ENCODE results near the gene AKR1D1. TPM values are rescaled to one million over a fixed set of nuclear protein-coding genes. Genes with fewer than 3 reads are reported as not detected.
A peak's percentile ranks its signal among the peaks of the same experiment; 100 is the strongest.

The AKR1D1 gene
- total and polyA plus RNA-seq, 2 of the 13 experiments (the other 11 are each of a cell fraction or from before 2014, with no cell fraction given) = 6.9 to 37.0 TPM

DNA sequence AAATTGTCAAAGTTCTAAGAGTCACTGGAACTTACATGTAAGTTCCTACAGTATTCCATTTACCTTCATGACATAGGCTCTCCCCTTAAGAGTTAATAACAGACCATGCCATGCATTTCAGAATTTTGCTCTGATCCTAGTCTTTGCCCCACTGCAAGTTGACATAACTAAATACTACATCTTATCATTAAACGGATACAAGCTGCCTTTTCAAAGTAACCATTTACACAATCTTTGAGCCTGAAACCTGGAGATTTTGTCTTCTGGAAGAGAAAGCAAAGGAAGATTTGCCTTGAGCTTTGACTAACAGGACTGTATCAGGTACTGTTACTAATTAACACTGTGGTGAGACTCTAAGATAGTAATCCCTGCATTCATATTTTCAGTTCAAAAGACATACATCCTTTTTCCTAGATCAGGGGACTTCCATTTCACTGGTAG lies 9.3 kb upstream of the AKR1D1 start (continued):
- TF ChIP-seq, protein P1, sequence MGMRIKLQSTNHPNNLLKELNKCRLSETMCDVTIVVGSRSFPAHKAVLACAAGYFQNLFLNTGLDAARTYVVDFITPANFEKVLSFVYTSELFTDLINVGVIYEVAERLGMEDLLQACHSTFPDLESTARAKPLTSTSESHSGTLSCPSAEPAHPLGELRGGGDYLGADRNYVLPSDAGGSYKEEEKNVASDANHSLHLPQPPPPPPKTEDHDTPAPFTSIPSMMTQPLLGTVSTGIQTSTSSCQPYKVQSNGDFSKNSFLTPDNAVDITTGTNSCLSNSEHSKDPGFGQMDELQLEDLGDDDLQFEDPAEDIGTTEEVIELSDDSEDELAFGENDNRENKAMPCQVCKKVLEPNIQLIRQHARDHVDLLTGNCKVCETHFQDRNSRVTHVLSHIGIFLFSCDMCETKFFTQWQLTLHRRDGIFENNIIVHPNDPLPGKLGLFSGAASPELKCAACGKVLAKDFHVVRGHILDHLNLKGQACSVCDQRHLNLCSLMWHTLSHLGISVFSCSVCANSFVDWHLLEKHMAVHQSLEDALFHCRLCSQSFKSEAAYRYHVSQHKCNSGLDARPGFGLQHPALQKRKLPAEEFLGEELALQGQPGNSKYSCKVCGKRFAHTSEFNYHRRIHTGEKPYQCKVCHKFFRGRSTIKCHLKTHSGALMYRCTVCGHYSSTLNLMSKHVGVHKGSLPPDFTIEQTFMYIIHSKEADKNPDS (CRISPR knock-in tag; IDR thresholded peaks at IDR 0.05) = peak; percentile 98
- TF ChIP-seq ZSCAN9 (CRISPR knock-in tag; IDR thresholded peaks at IDR 0.05; ENCODE audit: borderline replicate concordance) (peak; percentile 46; the same call in 1 of the 2 replicates), HMG20B (CRISPR knock-in tag; conservative IDR thresholded peaks at IDR 0.05) (0 out of 2 replicates have a peak, but pooled peaks have one; percentile 23), ZNF644 (CRISPR knock-in tag; IDR thresholded peaks at IDR 0.05; ENCODE audit: low read depth) (0 out of 2 replicates have a peak, but pooled peaks have one; percentile 21), ISL2 (CRISPR knock-in tag; IDR thresholded peaks at IDR 0.05) (peak; percentile 94), EED (CRISPR knock-in tag; IDR thresholded peaks at IDR 0.05) (no peak), PPARG (CRISPR knock-in tag; conservative IDR thresholded peaks at IDR 0.05) (peak; percentile 90), SOX6 (IDR thresholded peaks at IDR 0.05) (no peak), SOX6 (CRISPR knock-in tag; IDR thresholded peaks at IDR 0.05) (peak; percentile 84), ZBTB33 (CRISPR knock-in tag; IDR thresholded peaks at IDR 0.05) (no peak), MED1 (CRISPR knock-in tag; IDR thresholded peaks at IDR 0.05) (peak; percentile 92), ZNF841 (CRISPR knock-in tag; IDR thresholded peaks at IDR 0.05; ENCODE audit: borderline replicate concordance) (no peak), POGK (CRISPR knock-in tag; conservative IDR thresholded peaks at IDR 0.05) (0 out of 2 replicates have a peak, but pooled peaks have one; percentile 29), ZBTB7B (CRISPR knock-in tag; IDR thresholded peaks at IDR 0.05) (peak; percentile 68; the same call in 1 of the 2 replicates), DBP (CRISPR knock-in tag; IDR thresholded peaks at IDR 0.05; ENCODE audit: not compliant biosample characterization) (no peak), FOXA1 (IDR thresholded peaks at IDR 0.05) (no peak), FOXA1 (CRISPR knock-in tag; IDR thresholded peaks at IDR 0.05) (peak; percentile 75)
- TF ChIP-seq, protein P2, sequence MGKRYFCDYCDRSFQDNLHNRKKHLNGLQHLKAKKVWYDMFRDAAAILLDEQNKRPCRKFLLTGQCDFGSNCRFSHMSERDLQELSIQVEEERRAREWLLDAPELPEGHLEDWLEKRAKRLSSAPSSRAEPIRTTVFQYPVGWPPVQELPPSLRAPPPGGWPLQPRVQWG (CRISPR knock-in tag; IDR thresholded peaks at IDR 0.05; ENCODE audit: borderline replicate concordance, low read depth) = no peak
- TF ChIP-seq, protein P3, sequence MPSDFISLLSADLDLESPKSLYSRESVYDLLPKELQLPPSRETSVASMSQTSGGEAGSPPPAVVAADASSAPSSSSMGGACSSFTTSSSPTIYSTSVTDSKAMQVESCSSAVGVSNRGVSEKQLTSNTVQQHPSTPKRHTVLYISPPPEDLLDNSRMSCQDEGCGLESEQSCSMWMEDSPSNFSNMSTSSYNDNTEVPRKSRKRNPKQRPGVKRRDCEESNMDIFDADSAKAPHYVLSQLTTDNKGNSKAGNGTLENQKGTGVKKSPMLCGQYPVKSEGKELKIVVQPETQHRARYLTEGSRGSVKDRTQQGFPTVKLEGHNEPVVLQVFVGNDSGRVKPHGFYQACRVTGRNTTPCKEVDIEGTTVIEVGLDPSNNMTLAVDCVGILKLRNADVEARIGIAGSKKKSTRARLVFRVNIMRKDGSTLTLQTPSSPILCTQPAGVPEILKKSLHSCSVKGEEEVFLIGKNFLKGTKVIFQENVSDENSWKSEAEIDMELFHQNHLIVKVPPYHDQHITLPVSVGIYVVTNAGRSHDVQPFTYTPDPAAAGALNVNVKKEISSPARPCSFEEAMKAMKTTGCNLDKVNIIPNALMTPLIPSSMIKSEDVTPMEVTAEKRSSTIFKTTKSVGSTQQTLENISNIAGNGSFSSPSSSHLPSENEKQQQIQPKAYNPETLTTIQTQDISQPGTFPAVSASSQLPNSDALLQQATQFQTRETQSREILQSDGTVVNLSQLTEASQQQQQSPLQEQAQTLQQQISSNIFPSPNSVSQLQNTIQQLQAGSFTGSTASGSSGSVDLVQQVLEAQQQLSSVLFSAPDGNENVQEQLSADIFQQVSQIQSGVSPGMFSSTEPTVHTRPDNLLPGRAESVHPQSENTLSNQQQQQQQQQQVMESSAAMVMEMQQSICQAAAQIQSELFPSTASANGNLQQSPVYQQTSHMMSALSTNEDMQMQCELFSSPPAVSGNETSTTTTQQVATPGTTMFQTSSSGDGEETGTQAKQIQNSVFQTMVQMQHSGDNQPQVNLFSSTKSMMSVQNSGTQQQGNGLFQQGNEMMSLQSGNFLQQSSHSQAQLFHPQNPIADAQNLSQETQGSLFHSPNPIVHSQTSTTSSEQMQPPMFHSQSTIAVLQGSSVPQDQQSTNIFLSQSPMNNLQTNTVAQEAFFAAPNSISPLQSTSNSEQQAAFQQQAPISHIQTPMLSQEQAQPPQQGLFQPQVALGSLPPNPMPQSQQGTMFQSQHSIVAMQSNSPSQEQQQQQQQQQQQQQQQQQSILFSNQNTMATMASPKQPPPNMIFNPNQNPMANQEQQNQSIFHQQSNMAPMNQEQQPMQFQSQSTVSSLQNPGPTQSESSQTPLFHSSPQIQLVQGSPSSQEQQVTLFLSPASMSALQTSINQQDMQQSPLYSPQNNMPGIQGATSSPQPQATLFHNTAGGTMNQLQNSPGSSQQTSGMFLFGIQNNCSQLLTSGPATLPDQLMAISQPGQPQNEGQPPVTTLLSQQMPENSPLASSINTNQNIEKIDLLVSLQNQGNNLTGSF (CRISPR knock-in tag; IDR thresholded peaks at IDR 0.05) = no peak

All from HepG2 (cell line).